ENCODE measurements around the gene KATNB1. TPM values are rescaled to one million over a fixed set of nuclear protein-coding genes. Genes with fewer than 3 reads are reported as not detected.

Gene KATNB1
- total RNA-seq, 1 experiment from 2014 or later, result 60.4 TPM

- CTCF ChIA-PET, result interaction anchor here (0.7 to 2.4 kb wide), 9 partner anchors 10 to 245 kb away, joined by 3 to 11 read pairs (median 4); partner anchors contain the start of genes USB1 and ZNF319
- ATAC-seq (no peak), DNase-seq (ENCODE audit: low spot score) (no peak)
- H3K27ac Mint-ChIP-seq, result no peak overlapping the region
- no peak for TF ChIP-seq ZNF263 (CRISPR knock-in tag; IDR thresholded peaks at IDR 0.05; ENCODE audit: low read depth)
- peaks cover 12% of the 10 kb centered on the region for H3K4me1 Mint-ChIP-seq
- peaks cover 5% of the 10 kb centered on the region; the same call in 1 of the 2 replicates for H3K36me3 Mint-ChIP-seq
- POLR2A ChIA-PET, result no interaction called here
- no peak overlapping the region for H3K4me3 Mint-ChIP-seq
- H3K27me3 Mint-ChIP-seq (ENCODE audit: low read depth), result no peaks in the 10 kb centered on the region
- no peaks in the 10 kb centered on the region for H3K9me3 Mint-ChIP-seq
Observed at GRCh38 chr16:57755726-57756423, 20.3 kb downstream of the KATNB1 start.

DNA sequence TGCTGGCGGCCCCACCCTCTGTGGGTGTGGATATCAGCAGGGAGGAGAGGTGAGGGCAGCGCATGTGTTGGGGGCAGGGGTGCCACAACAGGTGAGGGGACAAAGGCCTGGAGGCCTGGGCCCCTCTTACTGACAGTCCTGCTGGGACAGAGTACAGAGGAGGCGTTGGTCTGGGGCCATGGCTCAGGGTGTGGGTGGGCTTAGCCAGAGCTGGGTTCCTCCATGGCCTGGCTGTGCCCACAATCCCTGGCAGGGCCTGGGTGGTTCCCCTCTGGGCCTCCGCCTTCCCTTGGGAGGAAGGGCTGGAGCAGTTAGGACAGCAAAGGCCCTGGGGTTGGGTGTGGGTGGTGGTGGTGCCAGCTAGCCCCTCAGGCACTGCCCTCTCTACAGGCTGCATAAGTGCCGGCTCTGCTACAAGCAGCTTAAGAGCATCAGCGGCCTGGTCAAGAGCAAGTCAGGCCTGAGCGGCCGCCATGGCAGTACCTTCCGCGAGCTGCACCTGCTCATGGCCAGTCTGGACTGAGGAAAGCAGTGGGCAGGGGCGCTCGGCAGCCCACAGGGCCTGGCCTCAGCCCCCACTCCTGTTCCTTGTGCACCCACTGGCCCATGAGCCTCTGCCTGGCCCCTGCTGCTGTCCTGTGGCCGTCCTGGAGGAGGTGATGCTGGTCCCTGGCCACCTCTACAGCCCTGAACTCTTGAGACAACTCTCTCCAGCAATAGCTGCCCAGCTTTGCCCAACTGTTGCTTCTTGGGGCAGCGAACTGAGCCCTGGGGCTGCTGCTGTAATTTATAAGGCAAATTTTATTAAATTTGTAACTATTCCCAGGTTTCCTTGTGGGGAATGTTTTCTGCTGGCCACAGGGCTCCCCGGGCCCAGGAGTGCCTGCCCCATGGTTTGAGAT is 21.1 kb downstream of the KATNB1 start:
- POLR2A ChIA-PET, result no interaction called here
- Mint-ChIP-seq H3K36me3 (peaks cover 5% of the 10 kb centered on the region; the same call in 1 of the 2 replicates), H3K9me3 (no peaks in the 10 kb centered on the region), H3K27ac (no peak overlapping the region), H3K4me3 (no peak overlapping the region), H3K27me3 (ENCODE audit: low read depth) (no peaks in the 10 kb centered on the region), H3K4me1 (peaks cover 12% of the 10 kb centered on the region)
- DNase-seq (ENCODE audit: low spot score) (no peak), ATAC-seq (no peak)
- CTCF ChIA-PET, result interaction anchor here (0.5 to 2.4 kb wide), 22 partner anchors 10 to 333 kb away, joined by 3 to 11 read pairs (median 3); partner anchors contain the start of genes USB1 and ZNF319
- TF ChIP-seq, protein P1, sequence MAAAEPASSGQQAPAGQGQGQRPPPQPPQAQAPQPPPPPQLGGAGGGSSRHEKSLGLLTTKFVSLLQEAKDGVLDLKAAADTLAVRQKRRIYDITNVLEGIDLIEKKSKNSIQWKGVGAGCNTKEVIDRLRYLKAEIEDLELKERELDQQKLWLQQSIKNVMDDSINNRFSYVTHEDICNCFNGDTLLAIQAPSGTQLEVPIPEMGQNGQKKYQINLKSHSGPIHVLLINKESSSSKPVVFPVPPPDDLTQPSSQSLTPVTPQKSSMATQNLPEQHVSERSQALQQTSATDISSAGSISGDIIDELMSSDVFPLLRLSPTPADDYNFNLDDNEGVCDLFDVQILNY (CRISPR knock-in tag; IDR thresholded peaks at IDR 0.05), result no peak
- TF ChIP-seq FOXJ3 (CRISPR knock-in tag; IDR thresholded peaks at IDR 0.05; ENCODE audit: borderline replicate concordance) (no peak), GTF2I (CRISPR knock-in tag; conservative IDR thresholded peaks at IDR 0.05) (no peak), EMX1 (CRISPR knock-in tag; IDR thresholded peaks at IDR 0.05) (no peak), KAT7 (CRISPR knock-in tag; IDR thresholded peaks at IDR 0.05; ENCODE audit: borderline replicate concordance) (no peak), GRHL2 (CRISPR knock-in tag; IDR thresholded peaks at IDR 0.05; ENCODE audit: insufficient replicate concordance, severe bottlenecking) (no peak), ZNF263 (CRISPR knock-in tag; IDR thresholded peaks at IDR 0.05; ENCODE audit: low read depth) (no peak), ZSCAN18 (CRISPR knock-in tag; IDR thresholded peaks at IDR 0.05) (no peak), ELF4 (CRISPR knock-in tag; IDR thresholded peaks at IDR 0.05; ENCODE audit: low read depth) (no peak), ZNF423 (CRISPR knock-in tag; IDR thresholded peaks at IDR 0.05) (no peak), NFE2L1 (CRISPR knock-in tag; IDR thresholded peaks at IDR 0.05) (no peak), SMAD3 (CRISPR knock-in tag; IDR thresholded peaks at IDR 0.05; ENCODE audit: borderline replicate concordance) (no peak), ZNF281 (CRISPR knock-in tag; IDR thresholded peaks at IDR 0.05) (no peak), MYBL2 (CRISPR knock-in tag; IDR thresholded peaks at IDR 0.05) (no peak), ETV6 (CRISPR knock-in tag; IDR thresholded peaks at IDR 0.05) (no peak), E2F4 (CRISPR knock-in tag; IDR thresholded peaks at IDR 0.05; ENCODE audit: borderline replicate concordance, low read depth) (no peak)
- TF ChIP-seq, protein P2, sequence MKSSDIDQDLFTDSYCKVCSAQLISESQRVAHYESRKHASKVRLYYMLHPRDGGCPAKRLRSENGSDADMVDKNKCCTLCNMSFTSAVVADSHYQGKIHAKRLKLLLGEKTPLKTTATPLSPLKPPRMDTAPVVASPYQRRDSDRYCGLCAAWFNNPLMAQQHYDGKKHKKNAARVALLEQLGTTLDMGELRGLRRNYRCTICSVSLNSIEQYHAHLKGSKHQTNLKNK (CRISPR knock-in tag; IDR thresholded peaks at IDR 0.05), result no peak
- TF ChIP-seq, protein P3, sequence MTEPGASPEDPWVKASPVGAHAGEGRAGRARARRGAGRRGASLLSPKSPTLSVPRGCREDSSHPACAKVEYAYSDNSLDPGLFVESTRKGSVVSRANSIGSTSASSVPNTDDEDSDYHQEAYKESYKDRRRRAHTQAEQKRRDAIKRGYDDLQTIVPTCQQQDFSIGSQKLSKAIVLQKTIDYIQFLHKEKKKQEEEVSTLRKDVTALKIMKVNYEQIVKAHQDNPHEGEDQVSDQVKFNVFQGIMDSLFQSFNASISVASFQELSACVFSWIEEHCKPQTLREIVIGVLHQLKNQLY (CRISPR knock-in tag; IDR thresholded peaks at IDR 0.05), result no peak
